Right kidney (tissue), 1 donor: ENCODE results near the gene OBSCN.

ENCODE experiments used
- DNase-seq: peaks from one replicate; pipeline ENCODE4 v3.0.0-alpha.2; 2016

OBSCN gene

GRCh38 chr1:228381356-228381755 lies 173.5 kb downstream of the OBSCN start:
- DNase-seq = no peak

GRCh38 chr1:228383773-228384172 lies 175.9 kb downstream of the OBSCN start:
- no peak for DNase-seq

- no peak for DNase-seq
Observed at GRCh38 chr1:228385232-228385631, 177.4 kb downstream of the OBSCN start.

GRCh38 chr1:228387321-228387720 lies 179.5 kb downstream of the OBSCN start:
- DNase-seq = no peak

GRCh38 chr1:228390649-228391048 lies 182.8 kb downstream of the OBSCN start:
- no peak for DNase-seq

- no peak for DNase-seq
Observed at GRCh38 chr1:228391411-228392020, 183.7 kb downstream of the OBSCN start.

- DNase-seq = no peak
Observed at GRCh38 chr1:228392111-228392936, 184.5 kb downstream of the OBSCN start.

GRCh38 chr1:228393268-228393701 lies 185.4 kb downstream of the OBSCN start:
- no peak for DNase-seq

GRCh38 chr1:228393811-228394570 lies 186.1 kb downstream of the OBSCN start:
- no peak for DNase-seq

- no peak for DNase-seq
Observed at GRCh38 chr1:228394571-228395394, 186.9 kb downstream of the OBSCN start.

- DNase-seq = no peak
Observed at GRCh38 chr1:228396770-228397662, 189.2 kb downstream of the OBSCN start.

GRCh38 chr1:228397966-228398365 lies 190.1 kb downstream of the OBSCN start:
- DNase-seq = no peak

GRCh38 chr1:228398741-228399461 lies 191.1 kb downstream of the OBSCN start:
- DNase-seq = no peak

- no peak for DNase-seq
Observed at GRCh38 chr1:228399531-228400236, 191.8 kb downstream of the OBSCN start.

GRCh38 chr1:228400237-228400651 lies 192.4 kb downstream of the OBSCN start:
- no peak for DNase-seq

- DNase-seq = no peak
Observed at GRCh38 chr1:228400692-228401454, 193.0 kb downstream of the OBSCN start.

- no peak for DNase-seq
Observed at GRCh38 chr1:228401782-228402640, 194.2 kb downstream of the OBSCN start.

- DNase-seq = no peak
Observed at GRCh38 chr1:228402641-228403025, 194.8 kb downstream of the OBSCN start.
